ENCODE data around the gene NKX1-1. TPM values are rescaled to one million over a fixed set of nuclear protein-coding genes. Genes with fewer than 3 reads are reported as not detected.
"Not testable (repeated sequence)": the region's sequence is repeated elsewhere in the genome, so short reads cannot be mapped to it uniquely, and the experiment has no call there.

Gene NKX1-1
- total RNA-seq, 1 experiment from 2014 or later: not detected

- H3F3A ChIP-seq (ENCODE audit: insufficient read depth, low read depth): no peaks in the 10 kb centered on the region
- H3K27ac ChIP-seq: no peak overlapping the region
- no peaks in the 10 kb centered on the region for H3K27me3 ChIP-seq (ENCODE audit: insufficient read depth, low read depth)
- no peaks in the 10 kb centered on the region for H3K4me1 ChIP-seq (replicated peaks; ENCODE audit: insufficient read depth)
- H3K9me2 ChIP-seq (ENCODE audit: insufficient read depth): no peaks in the 10 kb centered on the region
- no peaks in the 10 kb centered on the region for H3K36me3 ChIP-seq (ENCODE audit: low read depth)
- H3K79me2 ChIP-seq (ENCODE audit: low read depth): no peaks in the 10 kb centered on the region
- H4K20me1 ChIP-seq (ENCODE audit: insufficient read depth): no peaks in the 10 kb centered on the region
- no peaks in the 10 kb centered on the region for H3K9me3 ChIP-seq (ENCODE audit: insufficient read depth, low read depth)
- no peak for DNase-seq
- intact Hi-C loops (cut with micrococcal nuclease; ENCODE audit: unreplicated experiment): no loop called here
- ChIA-PET CTCF (no interaction called here), POLR2A (ENCODE audit: unreplicated experiment) (no interaction called here)
- no TSS peak for BruUV-seq (replicated peaks)
- H3K4me2 ChIP-seq: no peak overlapping the region
- H2AFZ ChIP-seq: no peak overlapping the region
- no peak overlapping the region for H3K4me3 ChIP-seq
- TF ChIP-seq CTCF (conservative IDR thresholded peaks at IDR 0.05) (no peak), EZH2 (IDR thresholded peaks at IDR 0.05; ENCODE audit: low read depth) (no peak)
Observed at GRCh38 chr4:1373892-1374705, 32.1 kb downstream of the NKX1-1 start.

- H3K4me3 ChIP-seq; H3K9me2 ChIP-seq (ENCODE audit: insufficient read depth); H3K36me3 ChIP-seq (ENCODE audit: low read depth); H3F3A ChIP-seq (ENCODE audit: insufficient read depth, low read depth); BruUV-seq (replicated peaks); H3K4me1 ChIP-seq (replicated peaks; ENCODE audit: insufficient read depth); H2AFZ ChIP-seq; POLR2A ChIA-PET (ENCODE audit: unreplicated experiment); H3K79me2 ChIP-seq (ENCODE audit: low read depth); H3K4me2 ChIP-seq; H3K9me3 ChIP-seq (ENCODE audit: insufficient read depth, low read depth); H4K20me1 ChIP-seq (ENCODE audit: insufficient read depth); H3K27ac ChIP-seq; H3K27me3 ChIP-seq (ENCODE audit: insufficient read depth, low read depth); intact Hi-C loops (cut with micrococcal nuclease; ENCODE audit: unreplicated experiment); DNase-seq; CTCF ChIA-PET: not testable (repeated sequence)
Observed at GRCh38 chr4:1372576-1372975, 33.7 kb downstream of the NKX1-1 start.

- Histone ChIP-seq H2AFZ (no peak overlapping the region), H4K20me1 (ENCODE audit: insufficient read depth) (no peaks in the 10 kb centered on the region), H3K79me2 (ENCODE audit: low read depth) (no peaks in the 10 kb centered on the region), H3K36me3 (ENCODE audit: low read depth) (no peaks in the 10 kb centered on the region), H3K4me2 (no peak overlapping the region), H3F3A (ENCODE audit: insufficient read depth, low read depth) (no peaks in the 10 kb centered on the region), H3K9me2 (ENCODE audit: insufficient read depth) (no peaks in the 10 kb centered on the region), H3K27ac (no peak overlapping the region), H3K4me1 (replicated peaks; ENCODE audit: insufficient read depth) (no peaks in the 10 kb centered on the region), H3K9me3 (ENCODE audit: insufficient read depth, low read depth) (no peaks in the 10 kb centered on the region), H3K4me3 (no peak overlapping the region), H3K27me3 (ENCODE audit: insufficient read depth, low read depth) (no peaks in the 10 kb centered on the region)
- BruUV-seq (replicated peaks): no TSS peak
- TF ChIP-seq EZH2 (IDR thresholded peaks at IDR 0.05; ENCODE audit: low read depth) (no peak), CTCF (conservative IDR thresholded peaks at IDR 0.05) (no peak)
- no peak for DNase-seq
- ChIA-PET POLR2A (ENCODE audit: unreplicated experiment) (no interaction called here), CTCF (no interaction called here)
- intact Hi-C loops (cut with micrococcal nuclease; ENCODE audit: unreplicated experiment): no loop called here
Observed at GRCh38 chr4:1371176-1372165, 34.8 kb downstream of the NKX1-1 start.
